Cardiac muscle cell (in vitro differentiated cells and primary cell): ENCODE measurements around the gene CSGALNACT2. TPM values are rescaled to one million over a fixed set of nuclear protein-coding genes. Genes with fewer than 3 reads are reported as not detected.

ENCODE experiments used
- DNase-seq, 2 donors: peaks; one replicate each; pipeline versions ENCODE4 v3.0.0 to v3.0.0-alpha.2; 2010 to 2017; ENCODE audit warnings: low read depth in 1 of 2, low spot score in 1 of 2
- H3K27ac ChIP-seq: fragments of 200-600 bp; sonication (generic); 2 replicates; pipeline ENCODE4 v1.5.1; 2016
- H3K27me3 ChIP-seq: fragments of 200-600 bp; sonication (generic); 2 replicates; pipeline ENCODE4 v1.6.0; 2016; ENCODE audit warnings: control low read depth
- H3K36me3 ChIP-seq: fragments of 200-600 bp; sonication (generic); 2 replicates; pipeline ENCODE4 v1.5.1; 2016; ENCODE audit warnings: control low read depth
- H3K4me1 ChIP-seq: fragments of 200-600 bp; sonication (generic); 2 replicates; pipeline ENCODE4 v1.8.1; 2017; ENCODE audit warnings: low read depth, mild to moderate bottlenecking, mixed run types
- H3K4me3 ChIP-seq: fragments of 200-600 bp; sonication (generic); 2 replicates; pipeline ENCODE4 v1.5.1; 2016; ENCODE audit warnings: mild to moderate bottlenecking
- H3K9me3 ChIP-seq: fragments of 200-600 bp; sonication (generic); 2 replicates; pipeline ENCODE4 v1.5.1; 2017; ENCODE audit warnings: low read depth, mild to moderate bottlenecking, control low read depth
- polyA plus RNA-seq: library from polyadenylated mRNA; unstranded; fragments of >200 nt; fragmentation: Nextera tagmentation; extraction: Ambion mirVana; gene quantifications from 2 replicates; pipeline ENCODE4 v1.2.1, GENCODE V29; 2016
- total RNA-seq: library from RNA; depleted of rRNA; stranded (reverse); fragments of >200 nt; gene quantifications from 2 replicates; pipeline ENCODE4 v1.2.3, GENCODE V29; 2016
- TF ChIP-seq, protein P1 (sequence below): IDR thresholded peaks from 2 replicates; pipeline ENCODE4 v1.5.1; 2012; ENCODE audit warnings: low read depth, mild to moderate bottlenecking, low read length

CSGALNACT2 gene
- total and polyA plus RNA-seq, 2 experiments from 2014 or later = 8.3 to 9.9 TPM

DNA sequence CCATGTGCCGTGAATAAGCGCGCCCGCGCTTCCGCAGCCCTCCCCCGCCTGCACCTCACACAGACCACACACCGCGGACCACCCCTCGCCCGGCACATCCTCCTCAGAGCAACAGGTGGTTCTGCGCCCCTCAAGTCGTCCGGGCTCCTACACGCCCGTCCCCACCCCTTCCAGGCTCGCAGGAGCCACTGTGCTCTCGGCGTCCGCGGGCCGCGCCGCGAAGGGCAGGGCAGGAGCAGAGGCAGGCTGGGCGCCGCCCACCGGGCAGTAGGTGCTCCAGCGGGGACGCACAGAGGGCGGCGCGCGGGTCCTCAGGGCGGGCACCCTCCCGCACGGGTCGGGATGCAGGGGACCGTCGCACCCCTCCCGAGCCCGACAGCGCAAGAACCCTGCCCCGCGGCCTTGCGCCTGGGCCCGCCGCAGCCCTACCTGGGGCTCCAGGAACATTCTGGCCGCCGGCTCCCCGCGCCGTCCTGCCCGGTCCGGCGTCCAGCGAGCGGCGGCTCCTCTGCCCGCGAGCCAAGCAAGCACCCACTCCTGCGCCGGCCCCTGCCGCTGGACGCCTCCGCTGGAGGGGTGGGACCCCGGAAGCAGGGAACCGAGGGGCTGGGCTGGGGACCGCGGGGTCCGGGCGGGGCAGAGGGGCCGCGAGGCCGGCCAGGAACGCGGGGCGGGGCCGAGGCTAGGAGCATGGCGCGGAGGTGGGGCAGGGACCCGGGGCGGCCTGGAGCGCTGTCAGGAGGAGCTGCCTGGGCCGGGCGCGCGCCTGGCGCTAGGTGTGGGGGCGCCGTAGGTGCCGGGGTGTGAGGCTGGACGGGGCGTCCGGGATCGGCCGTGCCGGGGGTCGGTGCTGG lies 91.2 kb downstream of the CSGALNACT2 start:
- Histone ChIP-seq H3K9me3 (no peaks in the 10 kb centered on the region), H3K4me3 (peak overlapping the region; percentile 35), H3K27ac (no peak overlapping the region), H3K4me1 (no peaks in the 10 kb centered on the region), H3K36me3 (no peaks in the 10 kb centered on the region), H3K27me3 (peaks cover 89% of the 10 kb centered on the region)
- peak in 1 of 2 donors; percentile 56 for DNase-seq
- TF ChIP-seq, protein P1, sequence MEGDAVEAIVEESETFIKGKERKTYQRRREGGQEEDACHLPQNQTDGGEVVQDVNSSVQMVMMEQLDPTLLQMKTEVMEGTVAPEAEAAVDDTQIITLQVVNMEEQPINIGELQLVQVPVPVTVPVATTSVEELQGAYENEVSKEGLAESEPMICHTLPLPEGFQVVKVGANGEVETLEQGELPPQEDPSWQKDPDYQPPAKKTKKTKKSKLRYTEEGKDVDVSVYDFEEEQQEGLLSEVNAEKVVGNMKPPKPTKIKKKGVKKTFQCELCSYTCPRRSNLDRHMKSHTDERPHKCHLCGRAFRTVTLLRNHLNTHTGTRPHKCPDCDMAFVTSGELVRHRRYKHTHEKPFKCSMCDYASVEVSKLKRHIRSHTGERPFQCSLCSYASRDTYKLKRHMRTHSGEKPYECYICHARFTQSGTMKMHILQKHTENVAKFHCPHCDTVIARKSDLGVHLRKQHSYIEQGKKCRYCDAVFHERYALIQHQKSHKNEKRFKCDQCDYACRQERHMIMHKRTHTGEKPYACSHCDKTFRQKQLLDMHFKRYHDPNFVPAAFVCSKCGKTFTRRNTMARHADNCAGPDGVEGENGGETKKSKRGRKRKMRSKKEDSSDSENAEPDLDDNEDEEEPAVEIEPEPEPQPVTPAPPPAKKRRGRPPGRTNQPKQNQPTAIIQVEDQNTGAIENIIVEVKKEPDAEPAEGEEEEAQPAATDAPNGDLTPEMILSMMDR = no peak

DNA sequence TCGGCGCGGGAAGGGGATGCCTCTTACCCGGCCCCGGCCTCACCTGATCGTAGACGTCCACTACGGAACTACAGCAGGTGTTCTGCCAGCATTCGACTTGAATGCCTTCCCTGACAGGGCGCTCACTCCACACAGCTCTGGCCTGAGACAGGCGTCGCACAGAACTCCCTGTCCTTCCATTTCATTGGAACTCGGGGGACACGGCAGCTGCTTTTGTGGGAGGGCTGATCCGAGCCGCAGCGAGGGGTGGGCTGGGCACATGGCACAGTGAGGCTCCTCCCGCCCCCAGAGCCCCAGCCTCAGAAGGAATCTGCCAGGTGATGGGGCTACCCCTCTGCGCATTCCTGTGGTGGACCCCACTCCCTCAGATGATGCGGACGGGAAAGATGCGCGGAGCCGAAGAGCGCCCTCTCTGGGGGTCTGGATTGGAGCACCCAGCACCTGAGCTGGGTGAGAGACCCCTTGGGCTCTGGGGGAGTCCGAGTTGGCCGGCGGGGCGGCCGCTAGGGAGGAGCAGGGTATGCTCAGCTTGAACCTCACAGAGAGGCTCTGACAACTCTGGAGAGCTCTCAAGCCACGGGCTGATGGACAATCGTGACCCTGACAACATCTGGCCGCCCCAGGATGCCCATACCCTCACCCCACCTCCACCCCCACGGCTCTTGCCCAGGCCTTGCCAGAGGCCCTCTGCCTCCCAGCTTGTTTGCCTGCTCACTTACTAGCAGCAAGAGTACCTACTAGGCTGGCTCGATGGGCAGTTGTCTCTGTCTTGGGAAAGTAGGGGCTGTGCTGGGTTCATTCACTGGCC lies 92.1 kb downstream of the CSGALNACT2 start:
- TF ChIP-seq, protein P1 = no peak
- Histone ChIP-seq H3K4me1 (no peaks in the 10 kb centered on the region), H3K36me3 (no peaks in the 10 kb centered on the region), H3K27ac (no peak overlapping the region), H3K27me3 (peaks cover 86% of the 10 kb centered on the region), H3K9me3 (no peaks in the 10 kb centered on the region), H3K4me3 (peak overlapping the region; percentile 35)
- no peak for DNase-seq

DNA sequence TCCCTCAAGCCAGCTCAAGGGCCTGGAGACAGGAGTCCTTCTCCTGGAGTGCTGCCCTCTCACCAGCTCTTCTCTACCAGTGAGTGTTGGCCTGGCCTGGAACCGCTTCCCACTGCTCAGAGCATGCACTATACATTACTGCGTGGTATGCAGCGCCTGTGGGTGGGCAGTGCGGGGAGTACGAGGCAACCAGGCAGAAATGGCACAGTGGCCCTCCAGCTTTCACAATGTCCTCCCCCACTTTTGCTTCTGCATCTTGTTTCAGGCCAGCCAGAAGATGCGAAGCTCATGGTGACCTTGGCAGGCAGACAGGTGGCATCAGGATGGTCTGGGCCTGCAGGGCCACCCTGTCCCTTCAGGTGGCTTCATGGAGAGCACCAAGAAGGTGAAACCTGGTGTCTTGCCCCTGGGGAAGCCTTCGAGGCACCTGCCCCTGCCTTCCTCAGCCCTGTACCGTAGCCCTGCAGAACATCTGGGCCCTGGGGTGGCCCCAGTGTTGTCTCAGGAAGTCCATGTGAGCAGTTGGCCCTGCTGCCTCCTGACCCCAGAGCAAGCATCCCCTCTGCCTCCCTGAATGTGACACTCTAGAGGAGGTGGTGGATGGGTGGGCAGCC lies 92.8 kb downstream of the CSGALNACT2 start:
- Histone ChIP-seq H3K27ac (no peak overlapping the region), H3K9me3 (no peaks in the 10 kb centered on the region), H3K36me3 (no peaks in the 10 kb centered on the region), H3K27me3 (peaks cover 79% of the 10 kb centered on the region), H3K4me3 (no peak overlapping the region), H3K4me1 (no peaks in the 10 kb centered on the region)
- no peak for DNase-seq
- TF ChIP-seq, protein P1 = no peak

DNA sequence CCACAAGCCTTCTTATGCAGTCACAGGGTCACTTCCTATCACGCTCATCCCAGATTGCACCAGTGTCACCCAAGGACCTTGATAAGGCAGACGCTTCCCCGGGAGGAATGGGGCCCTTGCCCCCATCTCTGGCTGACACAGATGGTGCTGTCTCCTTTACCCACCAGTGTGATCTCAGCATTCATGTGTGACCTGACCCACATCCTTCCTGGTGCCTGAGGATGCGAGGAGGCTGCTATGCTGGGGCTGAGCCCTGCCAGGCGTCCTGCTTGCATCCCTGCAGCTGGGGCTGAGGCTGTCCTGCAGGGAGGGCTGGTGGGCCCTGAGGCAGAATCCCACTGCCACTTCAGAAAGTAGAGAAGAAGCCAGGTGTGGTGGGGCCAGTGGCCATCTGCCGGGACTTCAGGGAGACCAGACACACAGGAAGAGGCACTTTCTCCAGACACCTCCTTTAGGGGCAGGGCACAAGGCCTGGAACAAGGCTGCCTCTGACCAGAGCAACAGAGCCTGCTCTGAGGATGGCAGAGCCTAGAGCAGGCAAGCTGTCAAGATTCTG lies 93.4 kb downstream of the CSGALNACT2 start:
- DNase-seq = no peak
- H3K27ac ChIP-seq = no peak overlapping the region
- H3K27me3 ChIP-seq = peaks cover 73% of the 10 kb centered on the region
- H3K36me3 ChIP-seq = no peaks in the 10 kb centered on the region
- TF ChIP-seq, protein P1 = no peak
- H3K9me3 ChIP-seq = no peaks in the 10 kb centered on the region
- no peaks in the 10 kb centered on the region for H3K4me1 ChIP-seq
- no peak overlapping the region for H3K4me3 ChIP-seq
